Effector CD4-positive, alpha-beta T cell (primary cell): ENCODE measurements around the gene CPNE7.
"Not testable (repeated sequence)": the region's sequence is repeated elsewhere in the genome, so short reads cannot be mapped to it uniquely, and the experiment has no call there.

Experiments
- DNase-seq: peaks from one replicate; pipeline ENCODE4 v3.0.0-alpha.2; 2020

CPNE7 gene

GRCh38 chr16:89567656-89568594 is 7.6 kb upstream of the CPNE7 start:
- DNase-seq, result no peak

GRCh38 chr16:89569506-89570341 is 5.8 kb upstream of the CPNE7 start:
- no peak for DNase-seq

- DNase-seq, result no peak
Observed at GRCh38 chr16:89570342-89570923, 5.1 kb upstream of the CPNE7 start.

GRCh38 chr16:89570983-89571598 is 4.5 kb upstream of the CPNE7 start:
- DNase-seq, result not testable (repeated sequence)

GRCh38 chr16:89571636-89572035 is 3.9 kb upstream of the CPNE7 start:
- DNase-seq, result no peak

GRCh38 chr16:89572073-89572484 is 3.5 kb upstream of the CPNE7 start:
- no peak for DNase-seq

GRCh38 chr16:89572485-89573205 is 2.9 kb upstream of the CPNE7 start:
- DNase-seq, result no peak

- no peak for DNase-seq
Observed at GRCh38 chr16:89573826-89574680, 1.5 kb upstream of the CPNE7 start.

- peak; percentile 27 for DNase-seq
Observed at GRCh38 chr16:89574681-89575246, 794 bp upstream of the CPNE7 start.

- no peak for DNase-seq
Observed at GRCh38 chr16:89576153-89577054, 846 bp downstream of the CPNE7 start.

- DNase-seq, result no peak
Observed at GRCh38 chr16:89577055-89577759, 1.6 kb downstream of the CPNE7 start.

- no peak for DNase-seq
Observed at GRCh38 chr16:89579351-89579750, 3.8 kb downstream of the CPNE7 start.

GRCh38 chr16:89581045-89581695 is 5.6 kb downstream of the CPNE7 start:
- no peak for DNase-seq

GRCh38 chr16:89581861-89582563 is 6.5 kb downstream of the CPNE7 start:
- no peak for DNase-seq

GRCh38 chr16:89582614-89583196 is 7.1 kb downstream of the CPNE7 start:
- DNase-seq, result no peak

GRCh38 chr16:89583197-89583894 is 7.8 kb downstream of the CPNE7 start:
- DNase-seq, result no peak
